GM21786 (cell line): Measurements from ENCODE around the gene UGT1A1.
"Not testable (repeated sequence)": the region's sequence is repeated elsewhere in the genome, so short reads cannot be mapped to it uniquely, and the experiment has no call there.

Experiments used
- ATAC-seq: cut with Tn5 transposase; IDR thresholded peaks from one replicate; pipeline ENCODE4 v1.9.1; 2021; ENCODE audit not compliant: unreplicated experiment

Gene UGT1A1

GRCh38 chr2:233760043-233760442, at the start of gene UGT1A1:
TSS of gene UGT1A1 (plus strand) at chr2:233760270. CDS start at chr2:233760288, 18 bp downstream.
- ATAC-seq, result no peak

GRCh38 chr2:233711312-233712008, 48.6 kb upstream of the UGT1A1 start:
- peak; percentile 74 for ATAC-seq

- ATAC-seq, result no peak
These were observed 47.3 kb upstream of the UGT1A1 start, which contains the start of gene UGT1A5 for GRCh38 chr2:233712611-233713261. TSS of gene UGT1A5 (plus strand) at chr2:233712907. CDS start at chr2:233712992, 85 bp downstream.

GRCh38 chr2:233713262-233713615, 46.8 kb upstream of the UGT1A1 start:
- no peak for ATAC-seq

- ATAC-seq, result no peak
These were observed 45.9 kb upstream of the UGT1A1 start for GRCh38 chr2:233714121-233714520.

- no peak for ATAC-seq
These were observed 41.5 kb upstream of the UGT1A1 start, which contains the start of gene UGT1A4 for GRCh38 chr2:233718552-233718951. TSS of gene UGT1A4 (plus strand) at chr2:233718736. CDS start at chr2:233718821, 85 bp downstream.

GRCh38 chr2:233728723-233729301, 31.3 kb upstream of the UGT1A1 start, which contains the start of gene UGT1A3:
TSS of gene UGT1A3 (plus strand) at chr2:233729042. CDS start at chr2:233729127, 85 bp downstream.
- ATAC-seq, result no peak

GRCh38 chr2:233736868-233737653, 23.0 kb upstream of the UGT1A1 start:
- not testable (repeated sequence) for ATAC-seq

- no peak for ATAC-seq
These were observed 19.2 kb upstream of the UGT1A1 start for GRCh38 chr2:233740870-233741269.

- ATAC-seq, result no peak
These were observed 16.4 kb upstream of the UGT1A1 start for GRCh38 chr2:233743464-233744259.

GRCh38 chr2:233745073-233745755, 14.9 kb upstream of the UGT1A1 start:
- ATAC-seq, result no peak

- not testable (repeated sequence) for ATAC-seq
These were observed 14.2 kb upstream of the UGT1A1 start for GRCh38 chr2:233745838-233746237.

GRCh38 chr2:233746475-233747282, 13.4 kb upstream of the UGT1A1 start:
- ATAC-seq, result no peak

GRCh38 chr2:233747283-233747544, 12.9 kb upstream of the UGT1A1 start:
- ATAC-seq, result no peak

GRCh38 chr2:233750689-233751088, 9.4 kb upstream of the UGT1A1 start:
- ATAC-seq, result not testable (repeated sequence)

- not testable (repeated sequence) for ATAC-seq
These were observed 8.7 kb upstream of the UGT1A1 start for GRCh38 chr2:233751212-233752009.

- no peak for ATAC-seq
These were observed 5.0 kb upstream of the UGT1A1 start for GRCh38 chr2:233754872-233755611.
